HepG2 (cell line): ENCODE data around the gene LYZL6. TPM values are rescaled to one million over a fixed set of nuclear protein-coding genes. Genes with fewer than 3 reads are reported as not detected.
"Not testable (repeated sequence)": the region's sequence is repeated elsewhere in the genome, so short reads cannot be mapped to it uniquely, and the experiment has no call there.

ENCODE experiments used
- ATAC-seq: fragments of 200-7000 bp; cut with Tn5 transposase; 3 replicates; pipeline ENCODE4 v1.9.1; 2020; ENCODE audit warnings: mild to moderate bottlenecking, moderate library complexity
- BruUV-seq: library from RNA; stranded (reverse); fragments of 400-500 nt; replicated peaks from 2 replicates; lab custom pipeline; 2021; lab: Mats Ljungman, UMichigan
- CTCF ChIA-PET: fragments of 300-600 bp; formaldehyde crosslinking; extraction: SDS; loops from one replicate; lab custom pipeline; 2021; ENCODE audit warnings: low total read pairs, inconsistent platforms, low intra/inter-chr PET ratio; lab: Yijun Ruan, JAX
- POLR2A ChIA-PET: fragments of 350-600 bp; sonication (Branson Sonifier 250); formaldehyde crosslinking; loops from one replicate; lab custom pipeline; 2020; ENCODE audit warnings: antibody characterized with exemption, inconsistent platforms; lab: Yijun Ruan, JAX
- DNase-seq: peaks from one replicate; pipeline ENCODE4 v3.0.0-alpha.2; 2015; ENCODE audit warnings: low spot score
- FAIRE-seq: peaks from 3 replicates; lab custom pipeline; 2011; peaks lifted over from hg19 to GRCh38; lab: Jason Lieb, UNC
- H2AFZ ChIP-seq: one replicate; pipeline ENCODE4 v1.6.1; 2011; ENCODE audit warnings: low read length, inconsistent platforms
- H3K27ac ChIP-seq: fragments of 300-600 bp; 3 replicates; pipeline ENCODE4 v1.8.0; 2011; ENCODE audit warnings: mixed run types, mild to moderate bottlenecking, mixed read lengths, low read length, inconsistent platforms; ENCODE audit not compliant: insufficient read depth; ENCODE audit errors: extremely low read length
- H3K27me3 ChIP-seq, 2 experiments: fragments of 200-600 bp in 1 of 2; 2 replicates in 1 of 2; 3 replicates in 1 of 2; pipeline versions ENCODE4 v1.6.0 to v1.8.0; 2011; ENCODE audit warnings: low read length in 2 of 2, mild to moderate bottlenecking in 2 of 2, moderate library complexity in 2 of 2, inconsistent platforms in 1 of 2; ENCODE audit not compliant: insufficient read depth in 2 of 2, control insufficient read depth in 1 of 2
- H3K36me3 ChIP-seq, 2 experiments: fragments of 200-600 bp in 1 of 2; replicated peaks in 1 of 2; 2 replicates in 1 of 2; 3 replicates in 1 of 2; pipeline versions ENCODE4 v1.5.1 to v1.8.0; 2011; ENCODE audit warnings: low read length in 2 of 2, inconsistent platforms in 1 of 2; ENCODE audit not compliant: insufficient read depth in 2 of 2, control insufficient read depth in 1 of 2
- H3K4me1 ChIP-seq: 2 replicates; pipeline ENCODE4 v1.5.1; 2012; ENCODE audit warnings: low read length, inconsistent platforms; ENCODE audit not compliant: insufficient read depth
- H3K4me2 ChIP-seq: 2 replicates; pipeline ENCODE4 v1.6.0; 2011; ENCODE audit warnings: low read depth, low read length, inconsistent platforms
- H3K4me3 ChIP-seq, 3 experiments: fragments of 200-600 bp in 1 of 3; sonication (generic), shearing (Covaris generic) in 1 of 3; replicated peaks in 1 of 3; 2 replicates each; pipeline ENCODE4 v1.5.1; 2011 to 2016; ENCODE audit warnings: low read length in 3 of 3, inconsistent platforms in 2 of 3, low read depth in 2 of 3, mild to moderate bottlenecking in 2 of 3, control low read depth in 1 of 3, mixed read lengths in 1 of 3; ENCODE audit not compliant: insufficient read depth in 1 of 3
- H3K79me2 ChIP-seq: one replicate; pipeline ENCODE4 v1.6.1; 2011; ENCODE audit warnings: low read length, inconsistent platforms; ENCODE audit not compliant: insufficient read depth
- H3K9ac ChIP-seq: 2 replicates; pipeline ENCODE4 v1.6.0; 2011; ENCODE audit warnings: mild to moderate bottlenecking, low read depth, low read length, inconsistent platforms; ENCODE audit not compliant: insufficient read depth
- H3K9me3 ChIP-seq: 2 replicates; pipeline ENCODE4 v1.5.1; 2012; ENCODE audit warnings: mild to moderate bottlenecking, low read length
- H4K20me1 ChIP-seq: 2 replicates; pipeline ENCODE4 v1.6.0; 2011; ENCODE audit warnings: inconsistent platforms, mild to moderate bottlenecking, low read length, moderate library complexity; ENCODE audit not compliant: insufficient read depth
- PLRG1 ChIP-seq: fragments of 450-650 bp; conservative IDR thresholded peaks from 2 replicates; pipeline ENCODE4 v1.6.1; 2016
- WGBS: methylation state at CpG from one replicate; pipeline ENCODE4 v1.1.6; 2017; ENCODE audit warnings: low lambda C conversion rate; 5-methylcytosine and 5-hydroxymethylcytosine counted together
- in situ Hi-C: cut with HindIII; loops from 2 replicates; pipeline ENCODE4 v1.10.0; 2017; ENCODE audit warnings: low pct_unique_long_range_greater_than_20kb; ENCODE audit not compliant: extremely low pct_ligation_motif_present
- intact Hi-C: fragments of 100-400 bp; cut with micrococcal nuclease; formaldehyde crosslinking; loops from one replicate; pipeline ENCODE4 v1.10.0; 2022; ENCODE audit not compliant: unreplicated experiment
- polyA plus RNA-seq, 8 experiments: library from polyadenylated mRNA; depleted of rRNA in 3 of 8; stranded (reverse) in 7 of 8; unstranded in 1 of 8; fragments of >200 nt; fragmentation: Illumina TruSeq in 4 of 8; extraction: Trizol in 4 of 8; gene quantifications; 2 replicates each; pipeline versions ENCODE4 v1.2.1 to v1.2.3, GENCODE V29; 2011 to 2016; ENCODE audit warnings: low read depth in 4 of 8, missing spikeins in 1 of 8, mixed read lengths in 1 of 8; ENCODE audit not compliant: insufficient read depth in 1 of 8
- total RNA-seq, 5 experiments: library from RNA; depleted of rRNA; stranded (reverse); fragments of >200 nt; fragmentation: Illumina TruSeq; extraction: Trizol; gene quantifications; 2 replicates each; pipeline ENCODE4 v1.2.3, GENCODE V29; 2016; ENCODE audit warnings: low read depth in 1 of 5
- TF ChIP-seq, protein P1 (sequence below): sonication (generic); formaldehyde crosslinking; IDR thresholded peaks from 2 replicates; pipeline ENCODE4 v1.5.1; 2020; ENCODE audit warnings: mild to moderate bottlenecking, missing genetic modification reagents, moderate library complexity

The LYZL6 gene
- total and polyA plus RNA-seq, 2 of the 13 experiments (the other 11 are each of a cell fraction or from before 2014, with no cell fraction given): not detected

DNA sequence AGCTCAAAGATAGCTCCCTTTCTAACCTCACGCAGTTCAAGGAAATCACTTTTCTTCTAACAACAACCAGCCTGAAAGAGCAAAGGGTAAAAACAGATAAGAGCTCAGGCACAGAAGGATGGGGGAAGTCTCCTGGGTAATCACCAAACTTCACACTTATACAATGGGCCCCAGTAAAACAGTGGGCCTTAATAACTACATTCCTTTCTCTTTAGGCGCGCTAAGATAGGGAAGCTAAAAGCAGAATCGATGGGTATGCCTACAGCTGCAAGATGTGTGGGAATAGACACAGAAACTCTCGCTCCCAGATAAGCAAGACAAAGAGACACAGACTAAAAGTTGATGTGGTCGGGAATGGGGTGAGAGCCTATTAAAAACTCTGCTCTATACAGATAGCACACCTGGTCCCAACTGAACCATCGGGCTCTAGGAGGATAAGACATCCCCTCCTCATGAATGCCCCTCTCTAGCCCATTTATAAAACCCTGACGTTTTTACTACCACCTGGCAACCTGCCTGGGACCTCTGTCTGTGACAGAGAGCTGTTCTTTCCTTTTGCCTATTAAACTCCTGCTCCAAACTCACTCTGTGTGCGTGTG, 826 bp downstream of the LYZL6 start (continued):
- TF ChIP-seq, protein P1, sequence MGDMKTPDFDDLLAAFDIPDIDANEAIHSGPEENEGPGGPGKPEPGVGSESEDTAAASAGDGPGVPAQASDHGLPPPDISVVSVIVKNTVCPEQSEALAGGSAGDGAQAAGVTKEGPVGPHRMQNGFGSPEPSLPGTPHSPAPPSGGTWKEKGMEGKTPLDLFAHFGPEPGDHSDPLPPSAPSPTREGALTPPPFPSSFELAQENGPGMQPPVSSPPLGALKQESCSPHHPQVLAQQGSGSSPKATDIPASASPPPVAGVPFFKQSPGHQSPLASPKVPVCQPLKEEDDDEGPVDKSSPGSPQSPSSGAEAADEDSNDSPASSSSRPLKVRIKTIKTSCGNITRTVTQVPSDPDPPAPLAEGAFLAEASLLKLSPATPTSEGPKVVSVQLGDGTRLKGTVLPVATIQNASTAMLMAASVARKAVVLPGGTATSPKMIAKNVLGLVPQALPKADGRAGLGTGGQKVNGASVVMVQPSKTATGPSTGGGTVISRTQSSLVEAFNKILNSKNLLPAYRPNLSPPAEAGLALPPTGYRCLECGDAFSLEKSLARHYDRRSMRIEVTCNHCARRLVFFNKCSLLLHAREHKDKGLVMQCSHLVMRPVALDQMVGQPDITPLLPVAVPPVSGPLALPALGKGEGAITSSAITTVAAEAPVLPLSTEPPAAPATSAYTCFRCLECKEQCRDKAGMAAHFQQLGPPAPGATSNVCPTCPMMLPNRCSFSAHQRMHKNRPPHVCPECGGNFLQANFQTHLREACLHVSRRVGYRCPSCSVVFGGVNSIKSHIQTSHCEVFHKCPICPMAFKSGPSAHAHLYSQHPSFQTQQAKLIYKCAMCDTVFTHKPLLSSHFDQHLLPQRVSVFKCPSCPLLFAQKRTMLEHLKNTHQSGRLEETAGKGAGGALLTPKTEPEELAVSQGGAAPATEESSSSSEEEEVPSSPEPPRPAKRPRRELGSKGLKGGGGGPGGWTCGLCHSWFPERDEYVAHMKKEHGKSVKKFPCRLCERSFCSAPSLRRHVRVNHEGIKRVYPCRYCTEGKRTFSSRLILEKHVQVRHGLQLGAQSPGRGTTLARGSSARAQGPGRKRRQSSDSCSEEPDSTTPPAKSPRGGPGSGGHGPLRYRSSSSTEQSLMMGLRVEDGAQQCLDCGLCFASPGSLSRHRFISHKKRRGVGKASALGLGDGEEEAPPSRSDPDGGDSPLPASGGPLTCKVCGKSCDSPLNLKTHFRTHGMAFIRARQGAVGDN (CRISPR knock-in tag): no peak
- no peak for TF ChIP-seq PLRG1

DNA sequence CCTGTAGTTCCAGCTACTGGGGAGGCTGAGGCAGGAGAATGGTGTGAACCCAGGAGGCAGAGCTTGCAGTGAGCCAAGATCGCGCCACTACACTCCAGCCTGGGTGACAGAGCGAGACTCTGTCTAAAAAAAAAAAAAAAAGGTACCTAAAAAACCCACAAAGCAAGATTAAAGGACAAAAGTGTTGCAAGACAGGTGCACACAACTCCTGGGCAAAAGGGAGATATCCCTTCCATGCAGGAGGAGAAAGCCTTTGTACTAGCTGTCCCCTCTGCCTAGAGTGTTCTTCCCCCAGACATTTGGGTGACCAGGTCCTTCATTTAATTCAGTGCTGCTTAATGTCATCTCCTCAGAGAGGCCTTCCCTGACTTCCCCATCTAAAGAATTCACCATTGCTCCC, 5.0 kb downstream of the LYZL6 start:
- WGBS: 38% methylated on average over 3 of the region's 3 CpGs
- FAIRE-seq, CTCF ChIA-PET: not testable (repeated sequence)

More for the DNA sequence above, 5.0 kb downstream of the LYZL6 start:
- BruUV-seq, H3K36me3 ChIP-seq, H3K4me3 ChIP-seq, H3K27ac ChIP-seq, POLR2A ChIA-PET, ATAC-seq, H2AFZ ChIP-seq, in situ Hi-C loops, H3K4me1 ChIP-seq, H3K27me3 ChIP-seq, H3K9ac ChIP-seq, H3K9me3 ChIP-seq, H3K4me2 ChIP-seq, H3K79me2 ChIP-seq, intact Hi-C loops, H4K20me1 ChIP-seq, DNase-seq: not testable (repeated sequence)
